Activated CD4-positive, CD25-positive, alpha-beta regulatory T cell treated with anti-CD3 and anti-CD28 coated beads, Interleukin-2, amount 50 U/mL, for 24 hours (primary cell): Measurements from ENCODE around the gene APBB3.

Experiments
- ATAC-seq, 2 donors: fragments of 150-1000 bp; cut with Tn5 transposase; one replicate each; pipeline ENCODE4 v1.10.0; 2021; ENCODE audit warnings: mild to moderate bottlenecking in 1 of 2, moderate library complexity in 1 of 2

APBB3 gene

GRCh38 chr5:140553657-140554056, 10.7 kb downstream of the APBB3 start:
- peak; percentile 37 to 48 for ATAC-seq

DNA sequence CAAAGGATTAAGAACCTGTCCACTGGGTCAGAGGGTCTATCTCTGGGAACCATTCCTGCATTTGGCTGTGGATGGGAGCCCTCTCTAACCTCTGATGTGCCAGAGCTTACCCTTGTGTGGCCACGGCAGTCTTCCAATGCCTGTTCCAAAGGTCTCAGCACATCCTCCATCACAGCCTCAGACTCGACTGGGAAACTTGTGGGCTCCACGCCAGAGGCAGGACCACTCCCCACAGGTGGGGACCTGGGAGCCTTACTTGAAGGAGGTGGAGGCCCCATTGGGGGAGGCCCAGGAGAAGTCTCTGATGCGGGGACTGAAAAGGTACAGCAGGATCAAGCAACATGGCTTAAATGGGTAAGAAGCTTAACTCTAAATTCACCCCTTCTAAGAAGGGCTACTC, 12.5 kb downstream of the APBB3 start:
- no peak for ATAC-seq

GRCh38 chr5:140550147-140551079, 14.0 kb downstream of the APBB3 start:
- ATAC-seq, result no peak

DNA sequence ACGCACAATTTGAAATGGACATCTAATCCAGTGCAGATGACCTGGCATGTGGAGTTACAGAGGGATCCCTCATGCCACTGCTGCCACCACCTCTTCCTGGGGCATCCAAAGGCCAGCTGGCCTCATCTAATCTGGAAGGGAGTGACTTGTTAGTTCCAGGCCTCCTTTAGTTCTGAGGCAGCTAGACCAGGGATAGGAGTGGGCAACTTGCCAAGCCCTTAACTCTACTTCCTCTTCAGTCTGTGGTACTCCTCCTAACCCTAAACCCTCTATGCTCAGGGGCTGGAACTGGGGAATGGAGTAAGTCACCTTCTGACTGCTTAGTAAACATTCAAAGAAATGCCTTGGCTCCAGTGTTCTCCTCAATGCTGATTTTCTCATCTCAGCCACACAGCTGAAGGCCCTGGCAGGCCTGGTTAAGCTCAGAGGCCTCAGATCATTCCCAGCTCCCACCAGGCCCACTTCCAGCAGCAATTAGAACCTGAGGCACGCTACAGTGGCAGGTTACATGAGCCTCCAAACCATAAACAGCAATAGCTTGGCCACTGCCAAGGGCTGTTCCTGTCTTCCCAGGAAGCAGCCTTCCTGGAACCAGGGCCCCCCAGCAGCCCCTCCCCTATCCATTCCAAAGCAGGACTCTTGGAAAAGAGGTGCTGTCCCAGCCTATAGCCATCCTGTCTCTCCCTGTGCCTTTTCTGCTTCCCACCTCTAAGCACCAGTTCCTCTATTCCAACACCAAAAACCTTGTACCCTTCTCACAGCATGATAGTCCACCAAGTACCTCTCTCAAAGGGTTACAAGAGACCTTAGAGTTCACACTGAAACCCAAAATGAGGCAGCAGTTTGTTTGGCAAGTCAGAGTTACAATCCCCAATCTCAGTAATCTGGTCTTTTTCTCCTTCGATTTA, 14.9 kb downstream of the APBB3 start:
- no peak for ATAC-seq

- no peak for ATAC-seq
These were observed 15.6 kb downstream of the APBB3 start for GRCh38 chr5:140548791-140549190.

- ATAC-seq, result peak in 1 of 2 donors; percentile 1
These were observed 16.1 kb downstream of the APBB3 start for GRCh38 chr5:140548300-140548688.

- peak; percentile 98 to 99 for ATAC-seq
These were observed 16.7 kb downstream of the APBB3 start, which contains the start of gene EIF4EBP3 for GRCh38 chr5:140547508-140548299. Gene EIF4EBP3 (plus strand): TSS chr5:140547662. CDS start chr5:140547738, 76 bp downstream.

DNA sequence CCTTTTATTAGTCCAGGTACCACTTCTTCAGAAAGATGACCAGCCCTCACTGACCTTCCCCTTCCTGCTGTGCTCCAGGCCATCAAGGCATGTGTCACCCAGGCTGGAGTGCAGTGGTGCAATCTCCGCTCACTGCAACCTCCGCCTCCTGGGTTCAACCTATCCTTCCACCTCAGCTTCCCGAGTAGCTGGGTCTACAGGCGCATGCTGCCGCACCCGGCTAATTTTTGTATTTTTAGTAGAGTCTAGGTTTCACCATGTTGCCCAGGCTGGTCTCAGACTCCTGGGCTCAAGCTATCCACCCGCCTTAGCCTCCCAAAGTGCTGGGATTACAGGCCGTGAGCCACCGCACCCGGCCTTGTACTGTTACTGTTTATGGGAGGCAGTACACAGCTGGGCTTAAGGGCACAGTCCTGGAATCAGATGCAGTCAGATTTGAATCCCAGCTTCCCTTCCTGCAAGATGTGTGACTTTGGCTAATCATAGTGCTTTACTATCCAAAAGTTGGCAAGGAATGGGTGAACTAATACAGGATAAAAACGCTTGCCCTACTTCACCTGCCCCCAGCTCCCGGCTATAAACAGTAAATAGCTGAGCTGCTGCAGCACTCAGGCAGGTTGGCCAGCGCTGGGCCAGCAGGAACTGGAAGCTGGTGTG, 17.4 kb downstream of the APBB3 start:
- no peak for ATAC-seq

GRCh38 chr5:140545606-140546005, 18.8 kb downstream of the APBB3 start:
- no peak for ATAC-seq

DNA sequence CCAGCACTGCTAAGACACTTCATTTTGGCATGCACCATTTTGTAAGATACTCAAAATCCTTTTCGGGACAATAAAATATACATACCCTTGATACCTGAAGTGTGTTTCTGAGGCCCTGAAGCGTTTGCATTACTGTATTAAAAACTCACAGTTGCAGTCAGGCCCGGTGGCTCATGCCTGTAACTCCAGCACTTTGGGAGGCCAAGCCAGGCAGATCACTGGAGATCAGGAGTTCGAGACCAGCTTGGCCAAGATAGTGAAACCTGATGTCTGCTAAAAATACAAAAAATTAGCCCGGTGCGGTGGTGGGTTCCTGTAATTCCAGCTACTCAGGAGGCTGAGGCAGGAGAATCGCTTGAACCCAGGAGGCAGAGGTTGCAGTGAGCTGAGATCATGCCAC, 19.4 kb downstream of the APBB3 start:
- ATAC-seq, result no peak

DNA sequence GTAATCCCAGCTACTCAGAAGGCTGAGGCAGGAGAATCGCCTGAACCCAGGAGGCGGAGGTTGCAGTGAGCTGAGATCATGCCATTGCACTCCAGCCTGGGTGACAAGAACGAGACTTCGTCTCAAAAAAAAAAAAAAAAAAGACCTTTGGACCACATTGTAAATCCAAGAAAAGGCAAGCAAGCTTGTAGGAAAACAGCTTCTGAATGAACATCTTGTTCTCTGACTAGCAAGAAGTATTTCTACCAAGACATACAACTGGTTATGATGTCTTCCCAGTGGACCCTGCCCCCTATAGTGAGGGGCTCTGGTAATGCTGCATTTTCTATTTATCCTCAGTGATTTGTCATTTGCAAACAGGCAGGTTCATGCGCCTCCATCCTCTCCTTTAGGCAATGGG, 21.4 kb downstream of the APBB3 start:
- no peak for ATAC-seq

GRCh38 chr5:140540227-140540626, 24.2 kb downstream of the APBB3 start:
- ATAC-seq, result no peak

GRCh38 chr5:140524003-140524402, 40.4 kb downstream of the APBB3 start:
- ATAC-seq, result no peak

- no peak for ATAC-seq
These were observed 51.3 kb downstream of the APBB3 start for GRCh38 chr5:140513124-140513523.

GRCh38 chr5:140509898-140510297, 54.5 kb downstream of the APBB3 start:
- no peak for ATAC-seq
